Measurements from ENCODE around the gene BICDL1. TPM values are rescaled to one million over a fixed set of nuclear protein-coding genes. Genes with fewer than 3 reads are reported as not detected.
A peak's percentile ranks its signal among the peaks of the same experiment; 100 is the strongest.

Gene BICDL1
- total and polyA plus RNA-seq, 2 donors (not counting 1 experiment from before 2014, with no cell fraction given): not detected

DNA sequence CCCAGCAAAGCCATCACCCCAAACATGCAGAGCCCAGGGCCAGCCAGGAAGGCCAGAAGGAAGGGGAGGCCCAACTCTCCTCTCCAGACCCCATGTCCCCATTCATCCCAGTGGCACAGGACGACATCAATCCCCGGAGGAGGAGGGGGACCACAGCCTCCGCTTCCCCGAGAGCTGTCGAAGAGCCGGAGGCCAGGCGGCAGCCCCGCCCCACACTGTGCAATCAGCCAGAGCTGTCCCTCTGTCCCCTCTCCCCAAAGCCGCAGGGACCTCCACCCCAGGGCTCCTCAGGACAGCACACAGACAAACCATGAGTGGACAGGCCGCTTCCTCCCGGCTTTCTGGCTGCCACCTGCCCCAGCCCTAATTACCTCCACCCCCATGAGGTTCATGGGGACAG, 110.7 kb downstream of the BICDL1 start:
- Histone ChIP-seq H2AFZ (ENCODE audit: low read length) (no peak overlapping the region), H3K36me3 (ENCODE audit: control insufficient read depth, insufficient read depth, low read length) (peaks cover 24% of the 10 kb centered on the region), H3K27me3 (ENCODE audit: control insufficient read depth, insufficient read depth, low read length) (no peaks in the 10 kb centered on the region), H3K9ac (ENCODE audit: insufficient read depth, low read length) (no peak overlapping the region), H3K4me2 (ENCODE audit: extremely low read depth, insufficient read depth, low read length) (no peak overlapping the region), H3K9me3 (ENCODE audit: control insufficient read depth, insufficient read depth, low read depth, low read length) (no peaks in the 10 kb centered on the region), H4K20me1 (ENCODE audit: control insufficient read depth, extremely low read depth, insufficient read depth, low read length) (no peaks in the 10 kb centered on the region), H3K79me2 (ENCODE audit: control insufficient read depth, insufficient read depth, low read length) (peaks cover 50% of the 10 kb centered on the region), H3K27ac (ENCODE audit: insufficient read depth, low read length) (no peak overlapping the region), H3K4me3 (replicated peaks in 1 of 4; ENCODE audit: control extremely low read depth in 1 of 4, insufficient read depth in 1 of 4, low read depth in 3 of 4, low read length in 4 of 4) (no peak overlapping the region), H3K4me1 (ENCODE audit: control insufficient read depth, extremely low read depth, insufficient read depth, low read length) (peaks cover 8% of the 10 kb centered on the region)
- DNase-seq (ENCODE audit: low read depth in 2 of 2): no peak
- TF ChIP-seq, protein P1, sequence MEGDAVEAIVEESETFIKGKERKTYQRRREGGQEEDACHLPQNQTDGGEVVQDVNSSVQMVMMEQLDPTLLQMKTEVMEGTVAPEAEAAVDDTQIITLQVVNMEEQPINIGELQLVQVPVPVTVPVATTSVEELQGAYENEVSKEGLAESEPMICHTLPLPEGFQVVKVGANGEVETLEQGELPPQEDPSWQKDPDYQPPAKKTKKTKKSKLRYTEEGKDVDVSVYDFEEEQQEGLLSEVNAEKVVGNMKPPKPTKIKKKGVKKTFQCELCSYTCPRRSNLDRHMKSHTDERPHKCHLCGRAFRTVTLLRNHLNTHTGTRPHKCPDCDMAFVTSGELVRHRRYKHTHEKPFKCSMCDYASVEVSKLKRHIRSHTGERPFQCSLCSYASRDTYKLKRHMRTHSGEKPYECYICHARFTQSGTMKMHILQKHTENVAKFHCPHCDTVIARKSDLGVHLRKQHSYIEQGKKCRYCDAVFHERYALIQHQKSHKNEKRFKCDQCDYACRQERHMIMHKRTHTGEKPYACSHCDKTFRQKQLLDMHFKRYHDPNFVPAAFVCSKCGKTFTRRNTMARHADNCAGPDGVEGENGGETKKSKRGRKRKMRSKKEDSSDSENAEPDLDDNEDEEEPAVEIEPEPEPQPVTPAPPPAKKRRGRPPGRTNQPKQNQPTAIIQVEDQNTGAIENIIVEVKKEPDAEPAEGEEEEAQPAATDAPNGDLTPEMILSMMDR (conservative IDR thresholded peaks at IDR 0.05 in 1 of 2, IDR thresholded peaks at IDR 0.05 in 1 of 2; ENCODE audit: low read depth in 1 of 2, low read length in 2 of 2): no peak
- no peak for TF ChIP-seq EZH2 (IDR thresholded peaks at IDR 0.05; ENCODE audit: low read length, missing control alignments)

DNA sequence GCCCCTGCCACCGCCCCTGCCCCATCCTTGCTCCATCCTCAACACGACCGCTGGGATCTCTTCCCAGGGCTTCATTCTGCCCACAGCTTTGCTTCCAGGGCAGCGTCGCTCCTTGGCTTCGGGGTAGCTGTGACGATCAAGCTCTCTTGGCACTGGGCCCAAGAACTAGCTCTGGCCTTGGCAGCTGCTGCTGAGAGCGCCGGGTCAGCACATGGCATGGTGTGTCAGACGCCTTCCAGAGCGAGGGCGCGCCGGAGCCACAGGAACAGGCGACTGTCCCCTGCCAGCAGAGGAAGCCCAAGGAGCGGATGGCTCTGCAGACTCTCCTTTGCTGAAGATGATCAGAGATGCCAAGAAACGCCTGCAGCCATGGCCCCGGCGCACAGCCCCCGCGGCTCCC, 111.6 kb downstream of the BICDL1 start:
- Histone ChIP-seq H4K20me1 (ENCODE audit: control insufficient read depth, extremely low read depth, insufficient read depth, low read length) (no peaks in the 10 kb centered on the region), H3K9ac (ENCODE audit: insufficient read depth, low read length) (no peak overlapping the region), H3K27me3 (ENCODE audit: control insufficient read depth, insufficient read depth, low read length) (no peaks in the 10 kb centered on the region), H3K79me2 (ENCODE audit: control insufficient read depth, insufficient read depth, low read length) (peaks cover 56% of the 10 kb centered on the region), H3K36me3 (ENCODE audit: control insufficient read depth, insufficient read depth, low read length) (peaks cover 24% of the 10 kb centered on the region), H3K4me1 (ENCODE audit: control insufficient read depth, extremely low read depth, insufficient read depth, low read length) (peaks cover 8% of the 10 kb centered on the region), H3K9me3 (ENCODE audit: control insufficient read depth, insufficient read depth, low read depth, low read length) (no peaks in the 10 kb centered on the region), H2AFZ (ENCODE audit: low read length) (no peak overlapping the region), H3K4me2 (ENCODE audit: extremely low read depth, insufficient read depth, low read length) (peak overlapping the region; percentile 77), H3K27ac (ENCODE audit: insufficient read depth, low read length) (peak overlapping the region; percentile 51), H3K4me3 (replicated peaks in 1 of 4; ENCODE audit: control extremely low read depth in 1 of 4, insufficient read depth in 1 of 4, low read depth in 3 of 4, low read length in 4 of 4) (peak overlapping the region in 1 of 4 experiments; percentile 27)
- peak; percentile 42 to 81 for DNase-seq (ENCODE audit: low read depth in 2 of 2)
- TF ChIP-seq, protein P1 (conservative IDR thresholded peaks at IDR 0.05 in 1 of 2, IDR thresholded peaks at IDR 0.05 in 1 of 2; ENCODE audit: low read depth in 1 of 2, low read length in 2 of 2): no peak
- no peak for TF ChIP-seq EZH2 (IDR thresholded peaks at IDR 0.05; ENCODE audit: low read length, missing control alignments)

DNA sequence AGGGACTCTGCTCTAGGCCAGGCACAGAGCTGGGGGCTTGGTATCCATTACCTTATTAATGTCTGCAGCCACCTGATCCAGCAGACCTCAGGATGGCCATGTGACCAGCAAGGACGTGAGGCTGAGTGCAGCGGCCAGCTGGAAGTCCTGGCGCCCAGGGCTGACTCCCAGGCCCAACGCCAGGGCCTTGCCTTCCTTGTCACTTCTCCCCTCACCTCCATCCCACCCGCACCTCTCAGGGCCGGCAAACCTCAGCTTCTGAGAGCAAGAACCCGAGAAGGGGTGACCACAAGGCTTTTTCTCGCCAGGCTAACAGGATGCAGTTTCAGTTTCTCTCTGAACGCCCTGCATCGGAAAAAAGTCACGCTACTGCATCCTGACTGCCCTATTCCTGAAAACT, 112.1 kb downstream of the BICDL1 start:
- H3K4me3 ChIP-seq (replicated peaks in 1 of 4; ENCODE audit: control extremely low read depth in 1 of 4, insufficient read depth in 1 of 4, low read depth in 3 of 4, low read length in 4 of 4): peak overlapping the region in 2 of 4 experiments; percentile 13 to 27
- H3K4me1 ChIP-seq (ENCODE audit: control insufficient read depth, extremely low read depth, insufficient read depth, low read length): peaks cover 8% of the 10 kb centered on the region
- peaks cover 60% of the 10 kb centered on the region for H3K79me2 ChIP-seq (ENCODE audit: control insufficient read depth, insufficient read depth, low read length)
- DNase-seq (ENCODE audit: low read depth in 2 of 2): peak in 1 of 2 donors; percentile 27
- H3K9me3 ChIP-seq (ENCODE audit: control insufficient read depth, insufficient read depth, low read depth, low read length): no peaks in the 10 kb centered on the region
- H3K27me3 ChIP-seq (ENCODE audit: control insufficient read depth, insufficient read depth, low read length): no peaks in the 10 kb centered on the region
- H3K36me3 ChIP-seq (ENCODE audit: control insufficient read depth, insufficient read depth, low read length): peaks cover 22% of the 10 kb centered on the region
- no peak overlapping the region for H2AFZ ChIP-seq (ENCODE audit: low read length)
- TF ChIP-seq EZH2 (IDR thresholded peaks at IDR 0.05; ENCODE audit: low read length, missing control alignments): no peak
- TF ChIP-seq, protein P1 (conservative IDR thresholded peaks at IDR 0.05 in 1 of 2, IDR thresholded peaks at IDR 0.05 in 1 of 2; ENCODE audit: low read depth in 1 of 2, low read length in 2 of 2): no peak
- H4K20me1 ChIP-seq (ENCODE audit: control insufficient read depth, extremely low read depth, insufficient read depth, low read length): no peaks in the 10 kb centered on the region
- H3K4me2 ChIP-seq (ENCODE audit: extremely low read depth, insufficient read depth, low read length): peak overlapping the region; percentile 77
- H3K9ac ChIP-seq (ENCODE audit: insufficient read depth, low read length): peak overlapping the region; percentile 4
- peak overlapping the region; percentile 51 for H3K27ac ChIP-seq (ENCODE audit: insufficient read depth, low read length)
